Spleen (tissue), 11 donors: ENCODE results near the gene UNG. TPM values are rescaled to one million over a fixed set of nuclear protein-coding genes. Genes with fewer than 3 reads are reported as not detected.
"Not testable (repeated sequence)": the region's sequence is repeated elsewhere in the genome, so short reads cannot be mapped to it uniquely, and the experiment has no call there.

Experiments used
- DNase-seq: peaks from one replicate; pipeline ENCODE4 v3.0.0-alpha.2; 2020
- H3K27ac ChIP-seq, 8 donors: fragments of 200-600 bp; sonication (generic) in 7 of 8; 1 replicate in 4 of 8; 2 replicates in 4 of 8; pipeline versions ENCODE4 v1.5.0 to v1.8.0; 2016 to 2021; ENCODE audit warnings: inconsistent platforms in 4 of 8, mild to moderate bottlenecking in 4 of 8, moderate library complexity in 1 of 8
- H3K27me3 ChIP-seq, 7 donors: fragments of 200-600 bp; sonication (generic) in 6 of 7; replicated peaks in 1 of 7; 1 replicate in 4 of 7; 2 replicates in 3 of 7; pipeline versions ENCODE4 v1.5.0 to v1.8.0; 2016 to 2021; ENCODE audit warnings: inconsistent platforms in 3 of 7, mild to moderate bottlenecking in 1 of 7
- H3K36me3 ChIP-seq, 6 donors: fragments of 200-600 bp; sonication (generic) in 5 of 6; 1 replicate in 4 of 6; 2 replicates in 2 of 6; pipeline versions ENCODE4 v1.5.0 to v1.8.0; 2016 to 2021; ENCODE audit warnings: inconsistent platforms in 2 of 6
- H3K4me1 ChIP-seq, 6 donors: fragments of 200-600 bp; sonication (generic) in 5 of 6; 1 replicate in 3 of 6; 2 replicates in 3 of 6; pipeline versions ENCODE4 v1.5.0 to v1.8.0; 2016 to 2021; ENCODE audit warnings: inconsistent platforms in 3 of 6
- H3K4me3 ChIP-seq, 8 donors: fragments of 200-600 bp; sonication (generic) in 7 of 8; 1 replicate in 4 of 8; 2 replicates in 4 of 8; pipeline versions ENCODE4 v1.5.0 to v1.8.0; 2016 to 2021; ENCODE audit warnings: inconsistent platforms in 4 of 8, mild to moderate bottlenecking in 4 of 8, moderate library complexity in 2 of 8
- H3K9me3 ChIP-seq, 8 donors: fragments of 200-600 bp; sonication (generic) in 7 of 8; 1 replicate in 4 of 8; 2 replicates in 4 of 8; pipeline versions ENCODE4 v1.5.0 to v1.8.0; 2016 to 2021; ENCODE audit warnings: inconsistent platforms in 4 of 8
- POLR2A ChIP-seq, 3 donors: fragments of 450-650 bp; IDR thresholded peaks; one replicate each; pipeline ENCODE4 v1.5.1; 2017; ENCODE audit warnings: antibody characterized with exemption in 3 of 3, mild to moderate bottlenecking in 1 of 3
- POLR2AphosphoS5 ChIP-seq, 3 donors: sonication (generic); formaldehyde crosslinking; IDR thresholded peaks; one replicate each; pipeline ENCODE4 v1.5.1; 2017; ENCODE audit warnings: antibody characterized with exemption in 3 of 3
- WGBS, 5 donors: extraction: QIAGEN DNeasy Blood & Tissue Kit in 3 of 5; methylation state at CpG; one replicate each; pipeline versions ENCODE4 v1.1.5 to v1.1.7; 2013 to 2018; 5-methylcytosine and 5-hydroxymethylcytosine counted together
- intact Hi-C: fragments of 100-400 bp; cut with DNase I; formaldehyde crosslinking; loops from one replicate; pipeline ENCODE4 v1.15.0; 2023; ENCODE audit warnings: low total_unique reads
- polyA plus RNA-seq, 3 donors: library from polyadenylated mRNA; stranded (reverse); fragments of 200-250 nt; gene quantifications; one replicate each; pipeline ENCODE4 v1.2.1, GENCODE V29; 2013
- total RNA-seq, 7 donors: library from RNA; depleted of rRNA in 3 of 7; stranded (reverse); fragments of >200 nt in 3 of 7; fragmentation: NEBNext Ultra II Directional in 4 of 7; extraction: Animal tissue kit (Norgen Biotek cat#: 25700) in 4 of 7; gene quantifications; one replicate each; pipeline versions ENCODE4 v1.1.0 to v1.2.1, GENCODE V29; 2016 to 2021
- TF ChIP-seq, protein P1 (sequence below), 11 experiments: fragments of 200-600 bp in 7 of 11; fragments of 450-650 bp in 4 of 11; sonication (generic) in 4 of 11; IDR thresholded peaks in 8 of 11; conservative IDR thresholded peaks in 3 of 11; 1 replicate in 7 of 11; 2 replicates in 4 of 11; pipeline versions ENCODE4 v1.4.0 to v1.8.0; 2016 to 2021; ENCODE audit warnings: antibody characterized with exemption in 11 of 11, inconsistent platforms in 4 of 11, mild to moderate bottlenecking in 1 of 11
- donor health status: healthy with polysubstance abuse.
- donor health status: DM: no; HTN: no; CAD: no; lungs with moderate emphysema.
- donor health status: DM: no; HTN: no; CAD: no.
- donor health status: Bipolar disorder and iron deficiency.
- donor health status: healthy.
- donor health status: DM: no; HTN: no; CAD: no.
- donor health status: DM: yes; HTN: yes; CAD: no.

UNG gene
- total and polyA plus RNA-seq, 10 donors, result 9.8 to 30.6 (median 18.1) TPM

DNA sequence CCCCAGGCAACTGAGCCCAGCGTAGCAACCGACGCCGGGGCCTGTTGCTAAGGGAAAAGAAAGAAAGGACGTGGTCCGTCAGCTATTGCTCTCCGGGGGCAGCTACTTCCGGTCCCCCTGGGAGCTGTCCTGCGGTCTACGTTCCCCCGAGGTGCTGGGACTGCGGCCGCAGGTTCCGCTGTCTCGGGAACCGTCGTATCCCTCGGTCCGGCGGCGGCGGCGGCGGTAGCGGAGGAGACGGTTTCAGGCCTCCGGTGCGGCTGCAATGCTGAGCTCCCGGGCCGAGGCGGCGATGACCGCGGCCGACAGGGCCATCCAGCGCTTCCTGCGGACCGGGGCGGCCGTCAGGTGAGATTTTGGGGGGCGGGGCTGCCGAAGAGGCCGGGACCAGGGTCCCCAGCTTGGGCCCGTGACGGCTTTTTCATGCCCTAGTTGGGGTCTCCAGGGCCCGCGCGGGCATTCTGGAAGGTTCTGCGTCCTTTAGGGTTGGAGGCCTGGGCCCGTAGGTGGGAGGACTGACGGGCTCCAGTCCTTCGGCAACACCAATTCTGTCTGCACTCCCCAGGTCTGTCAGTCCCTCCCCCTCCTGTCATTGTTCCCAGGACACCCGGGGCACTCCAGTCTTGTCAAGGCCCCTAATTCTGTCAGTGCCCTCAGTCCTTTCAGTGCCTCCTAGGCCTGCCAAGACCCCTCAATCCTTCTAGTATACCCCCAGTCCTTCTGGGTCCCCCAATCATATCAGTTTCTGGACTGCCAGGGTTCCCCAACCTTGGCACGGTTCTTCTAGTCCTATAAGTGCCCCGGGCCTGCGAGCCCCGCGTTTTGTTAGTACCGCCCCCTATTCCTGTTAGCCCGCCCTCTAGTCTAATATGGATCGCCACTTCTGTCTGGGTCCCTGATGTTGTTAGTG, 44.7 kb upstream of the UNG start, which contains the start of gene USP30:
Gene USP30, plus strand, starts transcription at position 163 of the 910 bp plus-strand sequence. Its CDS starts 103 bp downstream, at position 266.
- 0 to 1% (median 0%) methylated on average over 27 to 61 of the region's 61 CpGs for WGBS, 5 donors
- DNase-seq, result peak; percentile 96
- TF ChIP-seq POLR2A (IDR thresholded peaks at IDR 0.05) (peak in 1 of 3 donors; percentile 20), POLR2AphosphoS5 (IDR thresholded peaks at IDR 0.05) (peak; percentile 82 to 91 (median 84))
- TF ChIP-seq, protein P1, sequence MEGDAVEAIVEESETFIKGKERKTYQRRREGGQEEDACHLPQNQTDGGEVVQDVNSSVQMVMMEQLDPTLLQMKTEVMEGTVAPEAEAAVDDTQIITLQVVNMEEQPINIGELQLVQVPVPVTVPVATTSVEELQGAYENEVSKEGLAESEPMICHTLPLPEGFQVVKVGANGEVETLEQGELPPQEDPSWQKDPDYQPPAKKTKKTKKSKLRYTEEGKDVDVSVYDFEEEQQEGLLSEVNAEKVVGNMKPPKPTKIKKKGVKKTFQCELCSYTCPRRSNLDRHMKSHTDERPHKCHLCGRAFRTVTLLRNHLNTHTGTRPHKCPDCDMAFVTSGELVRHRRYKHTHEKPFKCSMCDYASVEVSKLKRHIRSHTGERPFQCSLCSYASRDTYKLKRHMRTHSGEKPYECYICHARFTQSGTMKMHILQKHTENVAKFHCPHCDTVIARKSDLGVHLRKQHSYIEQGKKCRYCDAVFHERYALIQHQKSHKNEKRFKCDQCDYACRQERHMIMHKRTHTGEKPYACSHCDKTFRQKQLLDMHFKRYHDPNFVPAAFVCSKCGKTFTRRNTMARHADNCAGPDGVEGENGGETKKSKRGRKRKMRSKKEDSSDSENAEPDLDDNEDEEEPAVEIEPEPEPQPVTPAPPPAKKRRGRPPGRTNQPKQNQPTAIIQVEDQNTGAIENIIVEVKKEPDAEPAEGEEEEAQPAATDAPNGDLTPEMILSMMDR (IDR thresholded peaks at IDR 0.05 in 8 of 11, conservative IDR thresholded peaks at IDR 0.05 in 3 of 11), result no peak
- H3K27ac ChIP-seq, result peak within 1 kb of the TSS; percentile 86 to 95 (median 94)
- no peaks in the 10 kb centered on the region for H3K9me3 ChIP-seq
- H3K4me1 ChIP-seq, result peaks cover 12 to 39% (median 23%) of the 10 kb centered on the region in 6 donors
- H3K4me3 ChIP-seq, result peak within 1 kb of the TSS; percentile 89 to 99 (median 96)
- H3K27me3 ChIP-seq, result no peaks in the 10 kb centered on the region
- intact Hi-C loops, result no loop called here
- peaks cover 0 to 10% (median 4%) of the 10 kb centered on the region in 6 donors for H3K36me3 ChIP-seq

DNA sequence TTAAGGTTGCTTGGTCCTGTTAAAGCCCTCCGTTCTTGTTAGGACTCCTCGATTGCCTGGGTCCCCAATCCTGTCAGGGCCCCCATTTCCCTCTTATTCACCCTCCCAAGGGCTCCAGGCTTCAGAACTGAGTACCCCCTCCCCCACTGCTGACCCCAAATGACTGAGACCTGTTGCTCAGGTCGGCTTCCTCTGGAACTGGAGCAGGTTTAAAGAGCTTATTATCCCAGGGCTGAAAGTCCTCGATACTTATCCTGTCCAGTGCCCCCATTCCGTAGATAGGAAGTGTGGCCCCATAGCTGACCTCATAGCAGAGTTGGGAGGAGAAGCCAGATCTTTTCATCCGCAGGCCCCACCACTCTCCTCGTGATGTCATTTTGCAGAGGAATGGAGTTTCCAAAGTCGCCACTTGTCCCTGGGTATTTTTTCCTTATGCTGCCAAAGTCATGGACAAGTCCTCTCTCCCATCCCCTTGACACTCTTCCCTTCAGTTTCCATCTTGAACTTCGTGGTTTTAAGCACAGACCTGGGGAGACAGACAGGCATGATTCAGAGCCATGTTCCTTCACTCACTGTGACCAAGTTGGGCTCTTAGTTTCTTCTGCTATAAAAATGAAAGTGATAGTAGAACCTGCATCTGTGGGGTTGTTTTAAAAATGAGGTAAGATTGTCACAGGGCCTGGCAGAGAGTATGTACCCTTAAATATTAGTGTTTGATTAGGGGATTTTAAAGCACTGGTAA, 43.8 kb upstream of the UNG start:
- TF ChIP-seq, protein P1 (IDR thresholded peaks at IDR 0.05 in 8 of 11, conservative IDR thresholded peaks at IDR 0.05 in 3 of 11), result no peak
- TF ChIP-seq POLR2AphosphoS5 (IDR thresholded peaks at IDR 0.05), result no peak
- Histone ChIP-seq H3K4me1 (peaks cover 12 to 39% (median 23%) of the 10 kb centered on the region in 6 donors), H3K36me3 (peaks cover 0 to 19% (median 11%) of the 10 kb centered on the region in 6 donors), H3K27me3 (no peaks in the 10 kb centered on the region), H3K4me3 (peak overlapping the region; percentile 89 to 99 (median 96)), H3K9me3 (no peaks in the 10 kb centered on the region), H3K27ac (peak overlapping the region; percentile 86 to 95 (median 94))
- no peak for DNase-seq
- intact Hi-C loops, result no loop called here
- WGBS, 5 donors, result 13 to 19% (median 16%) methylated on average over 9 of the region's 9 CpGs

DNA sequence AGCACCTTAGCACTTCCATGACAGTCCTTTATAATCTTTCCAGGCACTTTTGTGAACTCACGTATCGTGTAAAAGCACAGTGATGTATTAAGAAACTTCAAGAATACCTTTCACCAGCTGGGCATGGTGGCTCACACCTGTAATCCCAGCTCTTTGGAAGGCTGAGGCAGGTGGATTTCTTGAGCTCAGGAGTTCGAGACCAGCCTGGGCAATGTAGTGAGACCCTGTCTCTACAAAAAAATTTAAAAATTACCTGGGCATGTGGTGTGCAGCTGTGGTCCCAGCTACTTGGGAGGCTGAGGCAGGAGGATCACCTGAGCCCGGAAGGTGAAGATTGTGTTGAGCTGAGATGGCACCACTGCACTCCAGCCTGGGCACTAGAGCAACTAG, 43.3 kb upstream of the UNG start:
- Histone ChIP-seq H3K4me3 (peak overlapping the region in 6 of 8 donors; percentile 89 to 98 (median 96)), H3K4me1 (peaks cover 12 to 39% (median 23%) of the 10 kb centered on the region in 6 donors), H3K27ac (peak overlapping the region; percentile 86 to 95 (median 94)), H3K36me3 (peaks cover 0 to 25% (median 13%) of the 10 kb centered on the region in 6 donors)
- 63 to 86% (median 73%) methylated on average over 4 of the region's 4 CpGs for WGBS, 5 donors
- H3K27me3 ChIP-seq, H3K9me3 ChIP-seq, intact Hi-C loops, DNase-seq: not testable (repeated sequence)

DNA sequence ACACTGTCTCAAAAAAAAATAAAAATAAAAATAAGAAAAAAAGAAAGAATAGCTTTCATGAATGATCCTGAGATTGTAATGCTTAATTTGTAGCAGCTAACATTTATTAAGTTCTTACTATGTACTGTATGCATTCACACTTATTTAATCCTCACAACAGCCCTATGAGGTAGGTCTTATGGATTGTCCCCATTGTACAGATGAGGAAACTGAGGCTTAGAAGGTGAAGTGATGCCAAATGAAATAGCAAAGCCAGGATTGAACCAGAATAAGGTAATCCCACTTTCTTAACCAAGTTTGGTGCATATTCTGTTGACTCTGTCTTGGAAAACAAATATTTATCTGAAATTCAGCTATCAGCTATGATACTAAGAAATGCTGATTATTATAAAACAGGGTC, 42.9 kb upstream of the UNG start:
- Histone ChIP-seq H3K4me3 (peak overlapping the region in 1 of 8 donors; percentile 95), H3K9me3 (no peaks in the 10 kb centered on the region), H3K4me1 (peaks cover 12 to 39% (median 23%) of the 10 kb centered on the region in 6 donors), H3K27me3 (no peaks in the 10 kb centered on the region), H3K36me3 (peaks cover 0 to 29% (median 15%) of the 10 kb centered on the region in 6 donors), H3K27ac (peak overlapping the region; percentile 86 to 95 (median 94))
- TF ChIP-seq, protein P1 (IDR thresholded peaks at IDR 0.05 in 8 of 11, conservative IDR thresholded peaks at IDR 0.05 in 3 of 11), result no peak
- TF ChIP-seq POLR2A (IDR thresholded peaks at IDR 0.05), result no peak
- no peak for TF ChIP-seq POLR2AphosphoS5 (IDR thresholded peaks at IDR 0.05)
- DNase-seq, result no peak
- intact Hi-C loops, result no loop called here
